GM15510 (cell line): ENCODE results near the gene SUCNR1.

ENCODE experiments used
- POLR2A ChIP-seq: IDR thresholded peaks from 3 replicates; pipeline ENCODE4 v1.6.1; 2011; ENCODE audit warnings: borderline replicate concordance; ENCODE audit not compliant: insufficient read length; ENCODE audit errors: extremely low read depth

SUCNR1 gene

GRCh38 chr3:151923901-151924300, 50.5 kb downstream of the SUCNR1 start:
- TF ChIP-seq POLR2A = no peak

- TF ChIP-seq POLR2A = no peak
Measured at GRCh38 chr3:151924753-151925152, 51.3 kb downstream of the SUCNR1 start.

- no peak for TF ChIP-seq POLR2A
Measured at GRCh38 chr3:151925419-151925818, 52.0 kb downstream of the SUCNR1 start.

- no peak for TF ChIP-seq POLR2A
Measured at GRCh38 chr3:151925876-151926275, 52.4 kb downstream of the SUCNR1 start.

- TF ChIP-seq POLR2A = no peak
Measured at GRCh38 chr3:151926956-151927355, 53.5 kb downstream of the SUCNR1 start.

GRCh38 chr3:151931171-151931570, 57.7 kb downstream of the SUCNR1 start:
- no peak for TF ChIP-seq POLR2A

- TF ChIP-seq POLR2A = no peak
Measured at GRCh38 chr3:151933234-151933853, 59.9 kb downstream of the SUCNR1 start.
